ENCODE data around the gene ZNF366.

- TF ChIP-seq CTCF (IDR thresholded peaks at IDR 0.05) = no peak
- TF ChIP-seq USF2 (IDR thresholded peaks at IDR 0.05) = no peak
- no peak for TF ChIP-seq ZFP36 (IDR thresholded peaks at IDR 0.05; ENCODE audit: borderline replicate concordance, partially characterized antibody)
- no peak for TF ChIP-seq JUNB (IDR thresholded peaks at IDR 0.05)
- TF ChIP-seq E2F6 (IDR thresholded peaks at IDR 0.05; ENCODE audit: borderline replicate concordance, low read depth) = no peak
- TF ChIP-seq REST (IDR thresholded peaks at IDR 0.05) = no peak
- no peak for TF ChIP-seq ELK1 (IDR thresholded peaks at IDR 0.05; ENCODE audit: low read depth, low read length)
- TF ChIP-seq RCOR1 (IDR thresholded peaks at IDR 0.05; ENCODE audit: low read depth, low read length) = no peak
- TF ChIP-seq POLR2A (IDR thresholded peaks at IDR 0.05; ENCODE audit: low read length) = no peak
- TF ChIP-seq BHLHE40 (IDR thresholded peaks at IDR 0.05; ENCODE audit: low read depth, low read length) = no peak
- no peak for TF ChIP-seq HEYL (CRISPR knock-in tag; IDR thresholded peaks at IDR 0.05)
- no peak for TF ChIP-seq EP300 (IDR thresholded peaks at IDR 0.05)
- TF ChIP-seq NPAS2 (CRISPR knock-in tag; IDR thresholded peaks at IDR 0.05; ENCODE audit: borderline replicate concordance) = no peak
- no peak for TF ChIP-seq HOXA7 (CRISPR knock-in tag; IDR thresholded peaks at IDR 0.05)
These were observed 5.3 kb upstream of the ZNF366 start for GRCh38 chr5:72512593-72512860.

All from A549 (cell line).